ENCODE data around the gene LRCH1.

- TF ChIP-seq YY1 (IDR thresholded peaks at IDR 0.05; ENCODE audit: low read depth) (no peak), CEBPB (IDR thresholded peaks at IDR 0.05) (no peak), CREB1 (IDR thresholded peaks at IDR 0.05; ENCODE audit: low read depth) (no peak), EP300 (IDR thresholded peaks at IDR 0.05; ENCODE audit: borderline replicate concordance) (no peak), TAF1 (IDR thresholded peaks at IDR 0.05; ENCODE audit: low read depth) (no peak), TEAD4 (IDR thresholded peaks at IDR 0.05) (no peak), EGR1 (IDR thresholded peaks at IDR 0.05) (no peak), REST (IDR thresholded peaks at IDR 0.05; ENCODE audit: low read depth) (no peak), FOXM1 (IDR thresholded peaks at IDR 0.05; ENCODE audit: borderline replicate concordance, low read depth) (no peak), MAX (IDR thresholded peaks at IDR 0.05) (no peak), USF1 (IDR thresholded peaks at IDR 0.05) (no peak), RAD21 (IDR thresholded peaks at IDR 0.05; ENCODE audit: low read depth) (no peak), NFIC (IDR thresholded peaks at IDR 0.05) (no peak)
These were observed 162.4 kb downstream of the LRCH1 start for GRCh38 chr13:46715363-46715762.
